HG03066 (cell line): ENCODE results near the gene GPR153.

Experiments
- ATAC-seq: cut with Tn5 transposase; IDR thresholded peaks from one replicate; pipeline ENCODE4 v1.9.1; 2021; ENCODE audit warnings: low read depth; ENCODE audit not compliant: unreplicated experiment

Gene GPR153

GRCh38 chr1:6251233-6251632 lies 9.7 kb downstream of the GPR153 start:
- no peak for ATAC-seq

DNA sequence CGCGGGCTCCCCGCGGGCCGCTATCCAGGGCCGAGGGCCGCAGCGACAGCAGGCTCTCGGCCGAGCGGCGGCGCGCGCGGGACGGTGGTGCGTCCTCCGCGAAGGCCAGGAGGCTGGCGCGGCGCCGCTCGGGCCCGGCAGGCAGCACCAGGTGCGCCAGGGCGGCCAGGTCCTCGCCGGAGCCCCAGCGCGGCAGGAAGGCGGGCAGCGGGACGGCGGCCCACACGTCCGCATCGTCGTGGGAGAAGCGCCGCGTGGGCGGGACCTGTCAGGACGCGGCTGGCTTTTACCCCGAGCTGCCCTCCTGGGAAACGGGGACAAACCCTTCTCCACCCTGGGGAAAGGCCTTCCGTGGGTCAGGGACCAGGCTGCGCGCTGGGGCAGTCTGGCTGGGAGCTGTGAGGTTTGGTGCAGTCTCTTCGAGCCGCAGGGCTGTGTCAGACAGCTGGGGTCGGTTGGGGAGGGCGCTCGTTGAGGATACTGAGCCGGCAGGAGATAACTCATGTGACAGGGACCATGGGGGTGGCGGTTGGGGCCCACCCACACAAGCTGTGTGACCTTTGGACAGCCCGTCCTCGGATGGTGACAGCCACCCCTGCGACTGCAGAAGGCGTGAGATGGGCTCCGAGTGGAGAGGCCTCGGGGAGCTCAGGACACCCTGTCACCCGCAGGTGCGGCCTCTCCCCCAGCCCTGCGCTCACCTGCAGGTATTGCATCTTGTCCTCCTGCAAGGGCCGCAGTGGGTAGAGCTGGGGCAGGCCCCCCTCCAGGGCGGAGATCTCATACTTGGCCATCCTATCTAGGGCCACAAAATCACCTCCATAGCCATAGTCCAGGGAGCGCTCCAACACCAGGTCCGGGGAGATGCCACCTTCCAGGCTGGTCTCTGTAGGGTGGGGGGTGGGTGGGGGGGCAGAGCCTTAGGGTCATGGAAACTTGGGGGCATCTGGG lies 10.9 kb downstream of the GPR153 start:
- no peak for ATAC-seq

- no peak for ATAC-seq
Observed at GRCh38 chr1:6248932-6249738, 11.8 kb downstream of the GPR153 start.

GRCh38 chr1:6248161-6248776 lies 12.6 kb downstream of the GPR153 start:
- no peak for ATAC-seq

- no peak for ATAC-seq
Observed at GRCh38 chr1:6247651-6248050, 13.2 kb downstream of the GPR153 start.

- ATAC-seq = no peak
Observed at GRCh38 chr1:6246497-6247467, 14.1 kb downstream of the GPR153 start.

GRCh38 chr1:6245869-6246496 lies 14.9 kb downstream of the GPR153 start:
- ATAC-seq = no peak

DNA sequence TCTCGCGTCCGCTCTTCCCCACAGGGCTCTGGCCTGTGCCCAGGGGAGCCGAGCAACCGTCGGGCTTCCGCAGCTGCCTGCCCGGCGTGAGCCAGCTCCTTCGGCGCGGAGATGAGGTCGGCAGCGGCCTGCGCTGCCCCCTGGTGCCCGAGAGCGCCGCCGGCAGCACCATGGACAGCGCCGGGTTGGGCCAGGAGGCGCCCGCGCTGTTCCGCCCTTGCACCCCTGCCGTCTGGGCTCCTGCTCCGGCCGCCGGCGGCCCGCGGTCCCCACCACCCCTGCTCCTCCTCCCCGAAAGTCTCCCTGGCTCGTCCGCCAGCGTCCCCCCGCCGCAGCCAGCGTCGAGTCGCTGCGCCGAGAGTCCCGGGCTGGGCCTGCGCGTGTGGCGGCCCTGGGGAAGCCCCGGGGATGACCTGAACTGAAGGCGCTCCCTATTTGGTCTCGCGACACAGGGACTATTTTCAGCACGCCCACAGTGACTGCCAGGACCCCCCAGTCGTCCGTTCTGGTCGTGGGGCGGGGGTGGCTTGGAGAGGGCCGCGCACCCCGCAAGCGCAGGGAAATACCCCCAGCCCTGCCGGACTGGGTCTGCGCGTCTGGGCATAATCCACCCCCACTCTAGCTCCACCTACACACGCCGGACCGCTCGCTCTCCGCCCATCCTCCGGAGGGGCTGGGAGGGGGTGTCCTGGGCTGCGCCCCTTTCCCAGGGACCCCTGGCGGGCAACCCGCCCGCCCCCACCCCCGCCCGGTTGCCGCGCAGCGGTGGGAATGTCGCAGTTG lies 15.6 kb downstream of the GPR153 start:
- no peak for ATAC-seq

- no peak for ATAC-seq
Observed at GRCh38 chr1:6244401-6245049, 16.4 kb downstream of the GPR153 start.

DNA sequence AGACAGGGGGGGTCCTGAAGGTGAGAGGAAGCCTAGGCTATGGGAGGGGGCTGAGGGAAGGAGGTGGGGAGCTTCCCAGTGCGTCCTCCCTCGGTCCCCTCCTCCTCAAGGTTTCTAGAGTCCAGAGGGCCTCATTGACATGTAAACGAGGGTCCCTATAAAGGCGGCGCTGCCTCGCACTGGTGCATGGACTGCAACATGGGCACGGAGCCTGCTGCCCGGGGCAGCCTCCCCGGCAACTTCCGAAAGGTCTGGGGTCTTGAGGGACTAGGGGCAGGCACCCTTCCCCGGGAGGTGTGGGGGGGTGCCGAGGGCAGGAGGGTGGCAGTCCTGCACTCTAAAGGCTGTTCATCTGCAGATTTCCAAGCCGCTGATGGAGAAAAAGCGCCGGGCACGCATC lies 16.9 kb downstream of the GPR153 start, which contains the start of gene HES3:
Gene HES3, plus strand, starts transcription at position 187 of the 400 bp plus-strand sequence. Its CDS starts 187 bp downstream, at position 374.
- ATAC-seq = no peak

DNA sequence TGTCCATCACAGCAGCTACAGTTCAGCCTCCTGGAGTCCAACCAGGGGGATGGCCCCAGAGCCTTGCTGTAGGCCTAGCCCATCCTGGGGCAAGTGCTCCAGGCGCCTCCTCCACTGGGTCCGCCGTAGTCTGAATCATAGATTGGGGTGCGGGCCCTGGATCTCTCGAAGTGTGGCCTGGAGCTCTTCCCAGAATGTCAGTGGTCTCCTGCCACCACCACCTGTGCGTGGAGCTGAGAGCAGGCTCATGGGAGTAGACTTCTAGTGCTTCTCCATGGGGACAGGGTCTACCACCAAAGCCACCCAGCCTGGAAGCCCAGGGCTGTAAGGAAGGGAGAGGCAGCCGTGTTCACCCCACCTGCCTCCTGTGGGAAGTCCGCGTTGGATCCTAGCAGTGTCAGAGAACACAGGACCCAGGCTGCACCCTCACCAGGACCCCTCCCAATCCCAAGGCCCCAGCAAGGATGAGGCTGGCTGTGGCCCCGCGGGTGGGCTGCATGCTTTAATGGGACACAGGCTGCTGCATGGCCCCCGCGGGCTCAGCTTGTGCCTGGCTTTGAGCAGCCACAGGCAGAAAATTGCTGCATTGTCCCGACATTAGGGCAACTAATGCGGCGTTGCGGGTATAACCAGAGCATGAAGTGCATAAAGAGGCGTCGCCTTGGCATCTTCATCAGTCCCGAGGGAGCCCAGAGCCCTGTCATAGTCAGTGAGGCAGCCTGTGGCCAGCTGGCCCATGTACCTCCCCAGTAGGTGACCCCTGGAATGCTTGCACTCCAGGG lies 17.7 kb downstream of the GPR153 start:
- ATAC-seq = no peak

DNA sequence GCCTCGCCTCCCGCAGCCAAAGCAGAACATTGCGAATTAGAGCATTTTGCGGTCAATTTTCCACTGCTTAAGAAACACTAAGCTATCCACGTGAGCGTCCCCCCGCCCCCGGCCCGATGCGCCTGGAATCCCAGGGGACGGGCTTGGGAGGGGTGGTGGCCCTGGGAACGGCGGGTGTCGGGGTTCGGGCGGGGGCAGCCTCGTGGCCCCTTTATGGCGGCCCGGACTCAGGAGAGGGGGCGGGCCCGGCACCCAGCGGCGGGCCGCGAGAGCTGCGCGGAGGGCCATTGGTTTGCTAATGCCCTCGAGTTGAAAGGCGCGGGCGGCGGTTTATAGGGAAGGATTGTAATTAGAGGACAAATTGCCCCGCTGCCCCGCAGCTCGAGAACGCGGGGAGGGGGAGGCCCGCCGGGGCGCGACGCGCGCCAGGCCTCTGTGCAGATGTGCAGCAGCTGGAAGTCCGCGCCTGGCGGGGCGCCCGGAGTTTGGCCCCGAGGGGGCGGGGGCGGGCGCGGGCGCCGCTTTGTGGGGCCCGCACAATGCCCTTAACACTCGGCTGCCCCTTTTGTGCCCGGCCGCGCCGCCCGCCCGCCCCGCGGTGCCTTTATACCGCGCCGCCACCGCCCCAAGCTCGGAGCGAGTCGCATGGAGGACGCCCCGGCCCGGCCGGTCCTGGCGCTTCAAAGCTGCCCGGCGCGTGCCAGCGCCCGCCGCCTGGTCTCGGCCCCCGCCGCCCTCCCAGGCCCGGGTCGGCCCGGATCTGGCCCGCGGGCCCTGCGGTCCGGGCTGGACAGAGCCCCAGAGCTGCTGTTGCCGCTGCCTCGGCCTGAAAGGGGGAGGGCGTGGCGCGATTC lies 18.8 kb downstream of the GPR153 start:
- ATAC-seq = no peak

DNA sequence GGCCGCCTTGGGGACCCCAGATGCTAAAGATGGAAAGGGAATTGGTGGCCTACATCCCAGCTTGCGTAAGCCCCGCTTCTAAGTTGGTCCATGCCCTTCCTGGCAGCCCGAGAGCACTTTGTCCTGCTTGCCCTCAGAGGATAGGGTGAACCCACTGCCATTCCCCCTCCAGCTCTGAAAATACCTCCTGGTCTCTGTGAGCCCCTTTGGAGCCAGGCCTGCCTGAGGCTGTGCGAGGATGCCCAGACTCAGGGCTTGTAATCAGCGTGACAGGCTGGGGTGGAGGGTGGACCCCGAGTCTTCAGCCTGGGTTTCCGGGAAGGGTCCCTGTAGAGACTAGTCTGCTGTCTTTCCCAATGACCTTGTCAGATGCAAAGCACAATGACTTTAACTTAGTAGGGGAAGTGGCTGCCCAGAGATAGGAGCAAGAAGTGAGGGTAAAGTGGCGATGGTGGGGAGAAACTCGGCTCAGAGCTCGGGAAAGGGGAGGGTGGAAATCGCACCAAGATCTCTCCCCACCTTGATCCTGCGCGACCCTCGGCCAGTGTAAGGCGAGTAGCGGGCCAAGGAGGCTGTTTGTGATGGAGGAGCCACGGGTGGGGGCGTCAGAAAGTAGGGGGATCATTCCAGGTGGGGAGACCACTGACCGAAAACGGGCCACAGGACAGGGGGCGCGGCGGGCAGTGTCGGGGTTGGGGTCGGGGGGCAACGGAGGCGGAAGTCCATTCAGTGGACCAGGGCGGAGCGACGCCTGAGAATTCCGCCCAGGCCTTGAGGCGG lies 19.6 kb downstream of the GPR153 start:
- no peak for ATAC-seq

DNA sequence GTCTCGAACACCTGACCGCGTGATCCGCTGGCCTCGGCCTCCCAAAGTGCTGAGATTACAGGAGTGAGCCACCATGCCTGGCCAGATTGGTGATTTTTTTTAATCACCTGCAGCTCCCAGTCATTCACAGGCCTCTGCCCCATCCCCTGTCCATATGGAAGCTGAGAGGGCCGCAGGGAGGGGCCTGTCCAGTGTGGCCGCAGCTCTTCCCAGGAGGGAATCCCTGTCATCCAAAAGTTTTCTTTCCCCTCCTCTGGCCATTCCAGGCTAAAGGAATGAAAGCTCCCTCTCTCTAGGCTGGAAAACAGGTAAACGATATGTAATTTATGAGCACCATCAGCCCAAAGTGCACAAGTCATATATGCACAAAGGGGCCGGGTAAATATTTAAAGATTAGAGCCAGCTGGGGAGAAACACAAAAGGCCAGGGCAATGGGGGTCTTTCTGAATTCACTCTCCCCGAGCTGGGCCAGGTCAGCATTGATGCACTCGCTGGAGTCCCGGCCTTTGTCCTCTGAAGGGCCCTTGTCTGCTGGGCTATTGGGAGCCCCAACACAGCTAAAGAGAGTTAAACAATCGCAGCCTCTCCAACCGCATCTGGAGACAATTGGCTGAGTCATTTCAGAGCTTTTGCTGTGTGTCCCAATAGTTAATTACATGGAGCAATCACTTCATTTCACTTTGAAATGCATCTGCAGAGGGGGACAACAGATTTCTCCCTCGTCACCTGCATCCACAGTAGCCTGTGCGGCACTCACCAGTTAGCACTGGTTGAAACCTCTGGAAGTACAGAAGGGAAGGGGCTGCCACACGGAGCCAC lies 20.7 kb downstream of the GPR153 start:
- no peak for ATAC-seq

GRCh38 chr1:6239213-6239752 lies 21.6 kb downstream of the GPR153 start:
- no peak for ATAC-seq
